Esophagus muscularis mucosa (tissue), 4 donors: ENCODE data around the gene SMPD3. TPM values are rescaled to one million over a fixed set of nuclear protein-coding genes. Genes with fewer than 3 reads are reported as not detected.
A peak's percentile ranks its signal among the peaks of the same experiment; 100 is the strongest.

Experiments used
- DNase-seq: peaks from one replicate; pipeline ENCODE4 v3.0.0-alpha.2; 2017; ENCODE audit errors: extremely low spot score
- H3K27ac ChIP-seq, 4 donors: fragments of 200-600 bp; sonication (generic); replicated peaks in 1 of 4; 1 replicate in 3 of 4; 2 replicates in 1 of 4; pipeline ENCODE4 v1.5.1; 2016 to 2019; ENCODE audit warnings: mild to moderate bottlenecking in 1 of 4
- H3K27me3 ChIP-seq, 4 donors: fragments of 200-600 bp; sonication (generic); one replicate each; pipeline versions ENCODE4 v1.5.1 to v1.6.0; 2016 to 2019
- H3K36me3 ChIP-seq, 4 donors: fragments of 200-600 bp; sonication (generic); one replicate each; pipeline ENCODE4 v1.5.1; 2016 to 2019
- H3K4me1 ChIP-seq, 4 donors: fragments of 200-600 bp; sonication (generic); one replicate each; pipeline ENCODE4 v1.5.1; 2016 to 2019
- H3K4me3 ChIP-seq, 4 donors: fragments of 200-600 bp; sonication (generic); 1 replicate in 2 of 4; 2 replicates in 2 of 4; pipeline ENCODE4 v1.5.1; 2016 to 2019; ENCODE audit warnings: mild to moderate bottlenecking in 4 of 4, moderate library complexity in 1 of 4
- H3K9me3 ChIP-seq, 4 donors: fragments of 200-600 bp; sonication (generic); 1 replicate in 3 of 4; 2 replicates in 1 of 4; pipeline ENCODE4 v1.5.1; 2016 to 2019
- EP300 ChIP-seq: sonication (generic); formaldehyde crosslinking; IDR thresholded peaks from one replicate; pipeline ENCODE4 v1.6.1; 2017; ENCODE audit warnings: antibody characterized with exemption
- POLR2A ChIP-seq: fragments of 450-650 bp; IDR thresholded peaks from one replicate; pipeline ENCODE4 v1.6.1; 2017; ENCODE audit warnings: antibody characterized with exemption, moderate library complexity, mild to moderate bottlenecking, low read depth
- POLR2AphosphoS5 ChIP-seq, 2 donors: sonication (generic); formaldehyde crosslinking; IDR thresholded peaks; one replicate each; pipeline ENCODE4 v1.6.1; 2017; ENCODE audit warnings: antibody characterized with exemption in 2 of 2
- WGBS: methylation state at CpG from one replicate; pipeline ENCODE4 v1.1.5; 2018; 5-methylcytosine and 5-hydroxymethylcytosine counted together
- intact Hi-C: fragments of 100-400 bp; cut with DNase I; formaldehyde crosslinking; loops from one replicate; pipeline ENCODE4 v1.15.1; 2023
- total RNA-seq, 4 donors: library from RNA; depleted of rRNA; stranded (reverse); fragments of >200 nt; gene quantifications; one replicate each; pipeline versions ENCODE4 v1.1.0 to v1.2.1, GENCODE V29; 2016
- TF ChIP-seq, protein P1 (sequence below), 3 experiments: fragments of 200-600 bp in 2 of 3; fragments of 450-650 bp in 1 of 3; sonication (generic) in 2 of 3; IDR thresholded peaks; one replicate each; pipeline ENCODE4 v1.5.1; 2017 to 2019; ENCODE audit warnings: antibody characterized with exemption in 3 of 3, mild to moderate bottlenecking in 2 of 3, moderate library complexity in 1 of 3

Gene SMPD3
- total RNA-seq, 4 donors from 2014 or later = 0.32 to 0.92 (median 0.54) TPM

DNA sequence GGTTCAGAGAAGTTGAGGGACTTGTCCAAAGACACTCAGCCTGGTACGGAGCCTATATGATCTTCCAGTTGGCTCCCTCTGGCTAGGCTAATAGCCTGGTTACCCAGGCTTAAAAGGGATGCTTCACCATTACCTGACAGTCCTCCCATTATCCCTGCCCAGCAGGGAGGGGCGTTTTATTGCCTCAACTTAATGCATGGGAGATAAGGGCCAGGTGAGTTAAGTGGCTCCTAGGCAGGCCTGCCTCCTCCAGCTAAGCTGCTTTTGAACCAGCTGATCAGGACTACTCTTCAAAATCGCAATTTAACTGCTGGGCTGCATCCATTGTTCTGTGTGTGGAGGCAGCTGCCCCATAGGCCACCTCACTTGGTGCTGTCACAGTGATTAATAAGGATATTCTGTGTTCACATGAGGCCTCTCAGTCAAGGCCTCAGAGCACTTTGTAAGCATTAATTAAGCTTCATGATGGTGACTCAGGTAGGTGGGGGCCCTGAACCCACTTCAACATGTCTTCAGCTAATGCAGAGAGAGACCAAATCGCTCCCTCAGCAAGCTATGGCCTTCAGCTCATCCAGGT is 27.9 kb downstream of the SMPD3 start:
- DNase-seq = no peak
- Histone ChIP-seq H3K27ac (no peak overlapping the region), H3K36me3 (no peaks in the 10 kb centered on the region), H3K9me3 (no peaks in the 10 kb centered on the region), H3K4me1 (no peaks in the 10 kb centered on the region), H3K27me3 (no peaks in the 10 kb centered on the region), H3K4me3 (no peak overlapping the region)
- intact Hi-C loops = no loop called here
- TF ChIP-seq, protein P1, sequence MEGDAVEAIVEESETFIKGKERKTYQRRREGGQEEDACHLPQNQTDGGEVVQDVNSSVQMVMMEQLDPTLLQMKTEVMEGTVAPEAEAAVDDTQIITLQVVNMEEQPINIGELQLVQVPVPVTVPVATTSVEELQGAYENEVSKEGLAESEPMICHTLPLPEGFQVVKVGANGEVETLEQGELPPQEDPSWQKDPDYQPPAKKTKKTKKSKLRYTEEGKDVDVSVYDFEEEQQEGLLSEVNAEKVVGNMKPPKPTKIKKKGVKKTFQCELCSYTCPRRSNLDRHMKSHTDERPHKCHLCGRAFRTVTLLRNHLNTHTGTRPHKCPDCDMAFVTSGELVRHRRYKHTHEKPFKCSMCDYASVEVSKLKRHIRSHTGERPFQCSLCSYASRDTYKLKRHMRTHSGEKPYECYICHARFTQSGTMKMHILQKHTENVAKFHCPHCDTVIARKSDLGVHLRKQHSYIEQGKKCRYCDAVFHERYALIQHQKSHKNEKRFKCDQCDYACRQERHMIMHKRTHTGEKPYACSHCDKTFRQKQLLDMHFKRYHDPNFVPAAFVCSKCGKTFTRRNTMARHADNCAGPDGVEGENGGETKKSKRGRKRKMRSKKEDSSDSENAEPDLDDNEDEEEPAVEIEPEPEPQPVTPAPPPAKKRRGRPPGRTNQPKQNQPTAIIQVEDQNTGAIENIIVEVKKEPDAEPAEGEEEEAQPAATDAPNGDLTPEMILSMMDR (IDR thresholded peaks at IDR 0.05) = no peak
- TF ChIP-seq EP300 (no peak), POLR2A (no peak), POLR2AphosphoS5 (IDR thresholded peaks at IDR 0.05) (no peak)
- 91% methylated on average over 4 of the region's 4 CpGs for WGBS

DNA sequence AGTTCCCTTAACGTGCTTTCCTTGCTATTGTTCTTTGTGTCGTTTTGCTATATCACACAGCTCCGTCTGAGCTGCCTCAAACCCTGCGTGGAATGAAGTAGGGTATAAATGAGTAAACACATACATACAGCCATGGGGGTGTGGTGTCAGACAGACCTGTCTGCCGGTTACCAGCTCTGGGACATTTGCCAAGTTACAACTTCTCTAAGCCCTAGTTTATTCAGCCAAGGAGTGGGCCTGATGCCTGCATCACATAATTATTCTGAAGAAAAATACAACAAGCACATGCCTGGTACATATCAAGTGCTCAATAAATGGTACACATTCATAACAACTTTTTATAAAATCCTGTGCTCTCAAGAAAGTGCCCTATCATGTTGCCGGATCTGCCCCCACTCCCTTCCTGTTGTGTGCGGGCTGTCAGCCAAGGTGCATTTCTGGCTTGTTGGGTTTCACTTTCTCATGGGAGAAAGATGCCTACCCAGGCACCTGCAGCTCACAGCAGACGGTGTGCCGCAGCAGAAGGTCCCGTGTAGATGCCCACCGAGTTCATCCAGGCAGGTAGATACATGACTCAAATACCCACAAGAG is 30.5 kb downstream of the SMPD3 start:
- no peak for DNase-seq
- Histone ChIP-seq H3K4me3 (no peak overlapping the region), H3K4me1 (no peaks in the 10 kb centered on the region), H3K27me3 (no peaks in the 10 kb centered on the region), H3K36me3 (no peaks in the 10 kb centered on the region), H3K9me3 (no peaks in the 10 kb centered on the region), H3K27ac (no peak overlapping the region)
- WGBS = 60% methylated on average over 11 of the region's 11 CpGs
- TF ChIP-seq EP300 (no peak), POLR2A (no peak), POLR2AphosphoS5 (IDR thresholded peaks at IDR 0.05) (no peak)
- TF ChIP-seq, protein P1 (IDR thresholded peaks at IDR 0.05) = no peak
- intact Hi-C loops = no loop called here

DNA sequence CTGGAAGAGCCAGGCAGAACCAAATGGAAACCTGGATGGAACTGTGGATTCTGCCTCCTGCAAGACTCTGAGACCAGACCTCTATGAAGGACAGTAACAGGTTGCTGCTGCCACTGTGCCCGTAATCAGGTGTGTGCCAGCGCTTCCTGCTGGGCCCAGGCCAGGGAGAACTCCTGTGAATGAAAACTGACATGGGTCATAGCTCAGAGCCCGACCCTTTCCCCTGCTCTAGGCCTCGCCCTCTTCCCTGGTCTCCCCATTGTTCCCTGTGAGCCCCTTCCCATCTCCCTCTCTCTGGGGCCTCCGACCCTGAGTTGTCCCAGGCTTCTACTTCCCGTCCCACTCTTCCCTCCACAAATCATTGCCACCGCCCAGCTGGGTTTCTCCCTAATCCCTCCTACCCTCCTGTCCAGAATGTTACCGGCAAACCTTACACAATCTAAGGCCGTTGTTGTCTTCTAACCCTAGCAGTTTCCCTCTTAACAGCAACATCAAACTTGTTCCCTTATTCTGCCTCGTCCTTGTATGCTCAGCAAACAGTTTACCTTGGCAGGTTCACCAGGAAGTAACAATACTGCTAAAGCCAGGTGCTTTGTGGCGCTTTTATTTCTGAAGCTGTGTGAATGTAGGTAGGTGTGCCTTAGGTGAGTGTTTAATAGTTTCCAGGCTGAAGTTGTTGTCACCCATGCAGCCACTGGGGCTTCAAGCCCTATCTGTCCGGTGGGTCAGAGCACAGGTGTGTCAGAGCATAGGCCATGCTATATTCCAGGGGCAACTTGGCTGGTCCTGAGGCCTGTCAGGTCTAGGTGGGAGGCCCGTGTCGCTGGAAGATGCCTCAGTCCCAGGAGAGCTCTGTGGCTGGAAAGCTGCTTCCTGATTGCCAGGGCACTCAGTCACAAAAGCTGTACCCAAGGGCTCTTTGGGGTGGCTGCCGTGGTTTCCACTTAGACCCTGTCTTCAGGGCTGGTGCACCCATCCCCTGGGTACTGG is 32.0 kb downstream of the SMPD3 start:
- Histone ChIP-seq H3K9me3 (no peaks in the 10 kb centered on the region), H3K4me1 (no peaks in the 10 kb centered on the region), H3K27ac (peak overlapping the region in 1 of 4 donors; percentile 13), H3K36me3 (no peaks in the 10 kb centered on the region), H3K27me3 (peaks cover 0 to 8% (median 0%) of the 10 kb centered on the region in 4 donors), H3K4me3 (no peak overlapping the region)
- 74% methylated on average over 11 of the region's 15 CpGs for WGBS
- no peak for DNase-seq
- TF ChIP-seq POLR2A (no peak), EP300 (no peak), POLR2AphosphoS5 (IDR thresholded peaks at IDR 0.05) (no peak)
- TF ChIP-seq, protein P1 (IDR thresholded peaks at IDR 0.05) = no peak
- intact Hi-C loops = no loop called here

GRCh38 chr16:68414581-68414980 is 33.7 kb downstream of the SMPD3 start:
- intact Hi-C loops = no loop called here
- Histone ChIP-seq H3K27me3 (peaks cover 0 to 24% (median 0%) of the 10 kb centered on the region in 4 donors), H3K4me1 (no peaks in the 10 kb centered on the region), H3K27ac (no peak overlapping the region), H3K36me3 (no peaks in the 10 kb centered on the region), H3K4me3 (no peak overlapping the region), H3K9me3 (no peaks in the 10 kb centered on the region)
- WGBS = 46% methylated on average over 2 of the region's 2 CpGs
- no peak for DNase-seq
- TF ChIP-seq POLR2AphosphoS5 (IDR thresholded peaks at IDR 0.05) = no peak

DNA sequence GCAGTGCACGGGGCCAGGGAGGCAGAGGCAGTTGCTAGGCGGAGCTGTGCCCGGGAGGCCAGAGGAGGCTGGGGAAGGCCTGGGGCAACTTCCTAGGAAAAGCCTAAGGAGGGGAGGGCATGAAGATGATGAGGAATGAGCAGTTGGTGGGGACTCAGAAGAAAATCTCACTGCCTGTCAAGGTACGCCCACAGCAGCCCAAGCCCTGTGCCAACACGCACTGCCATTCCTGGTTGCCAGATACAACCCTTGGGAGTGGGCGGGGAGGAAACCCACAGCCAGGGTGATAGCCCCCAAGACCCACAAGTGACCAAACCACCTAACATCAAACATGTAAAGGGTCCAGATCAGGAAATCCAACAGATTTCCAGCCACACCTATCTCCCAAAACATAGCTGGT is 36.2 kb downstream of the SMPD3 start:
- Histone ChIP-seq H3K27ac (no peak overlapping the region), H3K9me3 (no peaks in the 10 kb centered on the region), H3K4me1 (peaks cover 0 to under 1% (median under 1%) of the 10 kb centered on the region in 4 donors), H3K36me3 (no peaks in the 10 kb centered on the region), H3K4me3 (no peak overlapping the region), H3K27me3 (peaks cover 0 to 46% (median 2%) of the 10 kb centered on the region in 4 donors)
- intact Hi-C loops = no loop called here
- 95% methylated on average over 6 of the region's 6 CpGs for WGBS
- DNase-seq = no peak
- TF ChIP-seq POLR2A (no peak), POLR2AphosphoS5 (IDR thresholded peaks at IDR 0.05) (no peak), EP300 (no peak)
- TF ChIP-seq, protein P1 (IDR thresholded peaks at IDR 0.05) = no peak
